Panc1 (cell line): ENCODE results near the gene CCDC110. TPM values are rescaled to one million over a fixed set of nuclear protein-coding genes. Genes with fewer than 3 reads are reported as not detected.

Experiments used
- ATAC-seq: fragments of 200-7000 bp; cut with Tn5 transposase; 2 replicates; pipeline ENCODE4 v1.9.1; 2020; ENCODE audit warnings: mild to moderate bottlenecking, moderate library complexity
- BruUV-seq: library from RNA; stranded (reverse); fragments of 400-500 nt; replicated peaks from 2 replicates; lab custom pipeline; 2021; lab: Mats Ljungman, UMichigan
- CTCF ChIA-PET: fragments of 300-600 bp; sonication (Branson Sonifier 250); formaldehyde crosslinking; loops from one replicate; lab custom pipeline; 2022; ENCODE audit warnings: antibody characterized with exemption; lab: Charles Lee
- POLR2A ChIA-PET: fragments of 300-600 bp; sonication (Branson Sonifier 250); formaldehyde crosslinking; loops from one replicate; lab custom pipeline; 2022; ENCODE audit warnings: antibody characterized with exemption; lab: Charles Lee
- DNase-seq: peaks from one replicate; pipeline ENCODE4 v3.0.0-alpha.2; 2010; ENCODE audit warnings: low read depth, low spot score
- H3K27ac ChIP-seq: 2 replicates; pipeline ENCODE4 v1.5.1; 2011; ENCODE audit warnings: mild to moderate bottlenecking, low read length, inconsistent platforms
- H3K27me3 ChIP-seq: fragments of 200-500 bp; sonication (Bioruptor generic); 2 replicates; pipeline ENCODE4 v1.6.0; 2014; ENCODE audit warnings: low read length, inconsistent platforms; ENCODE audit not compliant: control insufficient read depth, insufficient read depth
- H3K36me3 ChIP-seq: fragments of 200-500 bp; sonication (Bioruptor generic); 2 replicates; pipeline ENCODE4 v1.5.1; 2014; ENCODE audit warnings: inconsistent platforms, mild to moderate bottlenecking, low read length, moderate library complexity; ENCODE audit not compliant: control insufficient read depth, insufficient read depth
- H3K4me1 ChIP-seq: 2 replicates; pipeline ENCODE4 v1.5.1; 2011; ENCODE audit warnings: inconsistent platforms, mild to moderate bottlenecking, low read length, moderate library complexity; ENCODE audit not compliant: control insufficient read depth, insufficient read depth
- H3K4me3 ChIP-seq, 2 experiments: 2 replicates each; pipeline ENCODE4 v1.5.1; 2011 to 2012; ENCODE audit warnings: low read depth in 2 of 2, low read length in 2 of 2, mild to moderate bottlenecking in 2 of 2, inconsistent platforms in 1 of 2, moderate library complexity in 1 of 2
- H3K9me3 ChIP-seq: fragments of 200-500 bp; sonication (Bioruptor generic); 2 replicates; pipeline ENCODE4 v1.5.1; 2014; ENCODE audit warnings: low read depth, mild to moderate bottlenecking, inconsistent platforms, low read length, moderate library complexity; ENCODE audit not compliant: control insufficient read depth, insufficient read depth
- POLR2AphosphoS5 ChIP-seq: IDR thresholded peaks from 2 replicates; pipeline ENCODE4 v1.6.1; 2012; ENCODE audit warnings: mild to moderate bottlenecking, low read depth, low read length, moderate library complexity
- SIN3A ChIP-seq: IDR thresholded peaks from 2 replicates; pipeline ENCODE4 v1.6.1; 2012; ENCODE audit warnings: low read depth, mild to moderate bottlenecking, low read length, moderate library complexity, borderline replicate concordance; ENCODE audit not compliant: insufficient read depth
- TCF7L2 ChIP-seq: IDR thresholded peaks from 2 replicates; pipeline ENCODE4 v1.6.1; 2011; ENCODE audit warnings: mild to moderate bottlenecking, low read depth, low read length, inconsistent platforms
- in situ Hi-C: cut with HindIII; loops from 2 replicates; pipeline ENCODE4 v1.10.0; 2016; ENCODE audit warnings: low sequenced_read_pairs, low pct_unique_long_range_greater_than_20kb
- intact Hi-C: fragments of 100-400 bp; cut with micrococcal nuclease; formaldehyde crosslinking; loops from one replicate; pipeline ENCODE4 v1.10.0; 2022; ENCODE audit not compliant: unreplicated experiment
- total RNA-seq: library from RNA; stranded (reverse); gene quantifications from one replicate; pipeline ENCODE4 v1.2.1, GENCODE V29; 2021; ENCODE audit not compliant: unreplicated experiment
- TF ChIP-seq, protein P1 (sequence below), 2 experiments: IDR thresholded peaks; 2 replicates each; pipeline ENCODE4 v1.6.1; 2011 to 2012; ENCODE audit warnings: low read depth in 2 of 2, control low read depth in 1 of 2, low read length in 1 of 2, mild to moderate bottlenecking in 1 of 2, moderate library complexity in 1 of 2; ENCODE audit not compliant: insufficient read depth in 1 of 2
- TF ChIP-seq, protein P2 (sequence below): fragments of 450-650 bp; IDR thresholded peaks from 2 replicates; pipeline ENCODE4 v1.5.1; 2017; ENCODE audit warnings: mild to moderate bottlenecking

The CCDC110 gene
- total RNA-seq, 1 experiment from 2014 or later: 0.05 TPM

DNA sequence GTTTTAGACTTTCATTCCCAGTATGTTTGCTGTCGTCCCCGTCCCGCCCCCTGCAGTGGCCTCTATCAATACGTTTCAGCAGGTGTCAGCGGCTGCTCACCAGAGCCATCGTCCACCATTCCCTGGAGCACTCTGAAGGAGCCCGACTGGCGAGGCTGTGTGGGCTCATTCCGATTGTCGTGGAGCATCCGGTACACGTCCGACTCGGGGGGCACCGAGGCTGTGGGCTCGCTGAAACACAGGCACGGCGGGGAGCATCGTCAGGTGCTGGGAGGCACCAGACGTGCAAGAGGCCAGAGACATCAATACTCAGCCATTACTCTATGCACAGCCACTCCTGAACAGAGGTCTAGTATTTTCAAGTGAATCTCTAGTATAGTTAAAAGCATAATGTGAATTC, 34.9 kb upstream of the CCDC110 start:
- Histone ChIP-seq H3K27me3 (no peaks in the 10 kb centered on the region), H3K4me3 (no peak overlapping the region), H3K27ac (no peak overlapping the region), H3K36me3 (no peaks in the 10 kb centered on the region), H3K4me1 (no peaks in the 10 kb centered on the region), H3K9me3 (no peaks in the 10 kb centered on the region)
- no TSS peak for BruUV-seq
- no peak for ATAC-seq
- intact Hi-C loops (no loop called here), in situ Hi-C loops (no loop called here)
- POLR2A ChIA-PET: no interaction called here
- TF ChIP-seq TCF7L2: no peak
- no peak for TF ChIP-seq POLR2AphosphoS5
- TF ChIP-seq, protein P1, sequence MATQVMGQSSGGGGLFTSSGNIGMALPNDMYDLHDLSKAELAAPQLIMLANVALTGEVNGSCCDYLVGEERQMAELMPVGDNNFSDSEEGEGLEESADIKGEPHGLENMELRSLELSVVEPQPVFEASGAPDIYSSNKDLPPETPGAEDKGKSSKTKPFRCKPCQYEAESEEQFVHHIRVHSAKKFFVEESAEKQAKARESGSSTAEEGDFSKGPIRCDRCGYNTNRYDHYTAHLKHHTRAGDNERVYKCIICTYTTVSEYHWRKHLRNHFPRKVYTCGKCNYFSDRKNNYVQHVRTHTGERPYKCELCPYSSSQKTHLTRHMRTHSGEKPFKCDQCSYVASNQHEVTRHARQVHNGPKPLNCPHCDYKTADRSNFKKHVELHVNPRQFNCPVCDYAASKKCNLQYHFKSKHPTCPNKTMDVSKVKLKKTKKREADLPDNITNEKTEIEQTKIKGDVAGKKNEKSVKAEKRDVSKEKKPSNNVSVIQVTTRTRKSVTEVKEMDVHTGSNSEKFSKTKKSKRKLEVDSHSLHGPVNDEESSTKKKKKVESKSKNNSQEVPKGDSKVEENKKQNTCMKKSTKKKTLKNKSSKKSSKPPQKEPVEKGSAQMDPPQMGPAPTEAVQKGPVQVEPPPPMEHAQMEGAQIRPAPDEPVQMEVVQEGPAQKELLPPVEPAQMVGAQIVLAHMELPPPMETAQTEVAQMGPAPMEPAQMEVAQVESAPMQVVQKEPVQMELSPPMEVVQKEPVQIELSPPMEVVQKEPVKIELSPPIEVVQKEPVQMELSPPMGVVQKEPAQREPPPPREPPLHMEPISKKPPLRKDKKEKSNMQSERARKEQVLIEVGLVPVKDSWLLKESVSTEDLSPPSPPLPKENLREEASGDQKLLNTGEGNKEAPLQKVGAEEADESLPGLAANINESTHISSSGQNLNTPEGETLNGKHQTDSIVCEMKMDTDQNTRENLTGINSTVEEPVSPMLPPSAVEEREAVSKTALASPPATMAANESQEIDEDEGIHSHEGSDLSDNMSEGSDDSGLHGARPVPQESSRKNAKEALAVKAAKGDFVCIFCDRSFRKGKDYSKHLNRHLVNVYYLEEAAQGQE (IDR thresholded peaks at IDR 0.05; ENCODE audit: insufficient read depth in 1 of 2, low read depth in 2 of 2, low read length in 1 of 2): no peak
- TF ChIP-seq SIN3A: no peak
- TF ChIP-seq, protein P2, sequence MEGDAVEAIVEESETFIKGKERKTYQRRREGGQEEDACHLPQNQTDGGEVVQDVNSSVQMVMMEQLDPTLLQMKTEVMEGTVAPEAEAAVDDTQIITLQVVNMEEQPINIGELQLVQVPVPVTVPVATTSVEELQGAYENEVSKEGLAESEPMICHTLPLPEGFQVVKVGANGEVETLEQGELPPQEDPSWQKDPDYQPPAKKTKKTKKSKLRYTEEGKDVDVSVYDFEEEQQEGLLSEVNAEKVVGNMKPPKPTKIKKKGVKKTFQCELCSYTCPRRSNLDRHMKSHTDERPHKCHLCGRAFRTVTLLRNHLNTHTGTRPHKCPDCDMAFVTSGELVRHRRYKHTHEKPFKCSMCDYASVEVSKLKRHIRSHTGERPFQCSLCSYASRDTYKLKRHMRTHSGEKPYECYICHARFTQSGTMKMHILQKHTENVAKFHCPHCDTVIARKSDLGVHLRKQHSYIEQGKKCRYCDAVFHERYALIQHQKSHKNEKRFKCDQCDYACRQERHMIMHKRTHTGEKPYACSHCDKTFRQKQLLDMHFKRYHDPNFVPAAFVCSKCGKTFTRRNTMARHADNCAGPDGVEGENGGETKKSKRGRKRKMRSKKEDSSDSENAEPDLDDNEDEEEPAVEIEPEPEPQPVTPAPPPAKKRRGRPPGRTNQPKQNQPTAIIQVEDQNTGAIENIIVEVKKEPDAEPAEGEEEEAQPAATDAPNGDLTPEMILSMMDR: no peak
- CTCF ChIA-PET: no interaction called here
- DNase-seq: no peak

DNA sequence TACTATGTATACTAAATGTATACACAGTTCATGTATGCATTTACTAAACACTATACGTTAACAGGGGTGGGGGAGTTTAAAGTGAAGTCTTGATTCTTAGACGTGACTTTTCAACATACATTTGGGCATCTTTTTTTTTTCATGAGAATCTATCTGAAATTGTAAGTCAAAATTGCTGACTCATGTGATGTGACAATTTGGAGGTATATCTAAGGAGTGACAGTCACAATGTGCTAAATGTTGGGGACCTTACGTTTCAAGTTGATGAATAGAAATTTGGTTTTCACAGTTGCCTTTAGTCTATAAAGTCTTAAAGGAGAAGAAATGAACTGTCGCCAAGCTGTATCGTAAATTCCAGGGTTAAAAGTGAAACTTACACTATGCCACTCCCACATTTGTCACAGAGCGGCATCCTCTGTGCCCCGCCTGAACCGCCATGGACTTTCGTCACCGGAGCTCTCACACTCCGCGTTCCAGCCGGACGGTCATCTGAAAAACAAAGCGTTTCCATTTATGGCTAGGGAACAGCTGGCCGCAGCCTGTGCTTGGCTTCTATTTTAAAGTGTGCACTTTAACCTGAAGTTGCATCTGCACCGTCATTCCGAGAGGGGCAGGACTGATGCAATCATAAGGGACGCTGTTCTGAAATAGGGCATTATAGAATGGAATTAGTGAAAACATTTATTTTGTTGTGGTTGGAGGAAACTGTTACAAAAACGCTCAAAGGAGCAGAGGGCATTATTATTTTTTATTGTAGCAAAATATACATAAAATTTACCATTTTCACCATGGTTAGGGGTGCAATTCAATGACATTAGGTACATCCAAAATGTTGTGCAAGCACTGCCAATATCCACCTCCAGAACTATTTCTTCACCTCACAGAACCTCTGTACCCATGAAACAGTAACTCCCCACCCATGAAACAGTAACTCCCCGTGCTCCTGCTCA, 32.8 kb upstream of the CCDC110 start:
- no peak for TF ChIP-seq TCF7L2
- CTCF ChIA-PET: no interaction called here
- peak; percentile 83 for ATAC-seq
- no peaks in the 10 kb centered on the region for H3K9me3 ChIP-seq
- DNase-seq: no peak
- BruUV-seq: no TSS peak
- no peaks in the 10 kb centered on the region for H3K36me3 ChIP-seq
- H3K27ac ChIP-seq: peak overlapping the region; percentile 59; the same call in 1 of the 2 replicates
- H3K4me3 ChIP-seq: peak overlapping the region; percentile 44 to 68
- H3K4me1 ChIP-seq: no peaks in the 10 kb centered on the region
- intact Hi-C loops (no loop called here), in situ Hi-C loops (no loop called here)
- H3K27me3 ChIP-seq: no peaks in the 10 kb centered on the region
- POLR2A ChIA-PET: no interaction called here

DNA sequence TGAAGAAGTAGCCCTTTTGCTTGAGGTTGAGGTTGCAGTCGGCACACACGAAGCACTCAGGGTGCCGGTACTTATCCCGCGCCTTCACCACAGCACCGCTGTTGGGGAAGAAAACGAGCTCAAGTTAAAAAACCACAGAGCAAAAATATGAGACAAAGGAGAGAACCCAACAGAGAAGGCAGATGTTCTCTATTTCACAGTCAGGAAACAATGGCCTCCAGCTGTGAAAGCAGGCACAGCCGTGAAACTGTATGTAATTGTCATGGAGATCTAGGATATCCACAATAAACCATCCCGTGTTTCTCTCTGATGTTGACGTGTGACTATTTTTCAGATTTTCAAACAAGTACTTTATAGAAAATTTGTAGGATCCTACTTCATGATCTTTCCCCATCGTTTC, 30.9 kb upstream of the CCDC110 start:
- TF ChIP-seq POLR2AphosphoS5 (no peak), SIN3A (no peak), TCF7L2 (no peak)
- TF ChIP-seq, protein P1 (IDR thresholded peaks at IDR 0.05; ENCODE audit: insufficient read depth in 1 of 2, low read depth in 2 of 2, low read length in 1 of 2): no peak
- TF ChIP-seq, protein P2: no peak
- intact Hi-C loops: no loop called here
- Histone ChIP-seq H3K36me3 (no peaks in the 10 kb centered on the region), H3K9me3 (no peaks in the 10 kb centered on the region), H3K4me1 (no peaks in the 10 kb centered on the region), H3K27me3 (no peaks in the 10 kb centered on the region), H3K27ac (no peak overlapping the region), H3K4me3 (no peak overlapping the region)
- CTCF ChIA-PET: no interaction called here
- in situ Hi-C loops: no loop called here
- DNase-seq (no peak), ATAC-seq (no peak)
- POLR2A ChIA-PET: no interaction called here
- no TSS peak for BruUV-seq
